Measurements from ENCODE around the gene CEBPZ.
"Not testable (repeated sequence)": the region's sequence is repeated elsewhere in the genome, so short reads cannot be mapped to it uniquely, and the experiment has no call there.

CEBPZ gene

GRCh38 chr2:37201208-37201607 is 30.2 kb downstream of the CEBPZ start:
- no peak for DNase-seq (ENCODE audit: low read depth in 1 of 2, low spot score in 1 of 2)
- no peak for TF ChIP-seq CTCF (IDR thresholded peaks at IDR 0.05; ENCODE audit: insufficient read depth, low read length)
- TF ChIP-seq GABPA (IDR thresholded peaks at IDR 0.05; ENCODE audit: low read depth): no peak
- TF ChIP-seq SPI1 (IDR thresholded peaks at IDR 0.05; ENCODE audit: borderline replicate concordance, low read depth): no peak
- H3K27ac ChIP-seq (replicated peaks): no peak overlapping the region

GRCh38 chr2:37198681-37199065 is 32.7 kb downstream of the CEBPZ start:
- no peak overlapping the region for H3K27ac ChIP-seq (replicated peaks)
- H3K4me3 ChIP-seq (replicated peaks; ENCODE audit: insufficient read depth, low read length): no peak overlapping the region
- DNase-seq (ENCODE audit: low read depth in 1 of 2, low spot score in 1 of 2): no peak

More at GRCh38 chr2:37201208-37201607, 30.2 kb downstream of the CEBPZ start:
- Histone ChIP-seq H3K4me3 (replicated peaks; ENCODE audit: insufficient read depth, low read length) (no peak overlapping the region), H3K27me3 (ENCODE audit: insufficient read depth, poor library complexity, severe bottlenecking) (no peaks in the 10 kb centered on the region)

GRCh38 chr2:37196320-37197195 is 34.8 kb downstream of the CEBPZ start, which contains the start of gene CEBPZOS:
TSS of gene CEBPZOS (plus strand) at chr2:37196496. CDS start at chr2:37199705, 3,209 bp downstream.
- Histone ChIP-seq H3K27ac (replicated peaks) (peak within 1 kb of the TSS; percentile 93), H3K27me3 (ENCODE audit: insufficient read depth, poor library complexity, severe bottlenecking) (no peaks in the 10 kb centered on the region), H3K4me3 (replicated peaks; ENCODE audit: insufficient read depth, low read length) (peak within 1 kb of the TSS; percentile 65)
- TF ChIP-seq REST (IDR thresholded peaks at IDR 0.05; ENCODE audit: insufficient replicate concordance, low read depth): no peak
- TF ChIP-seq POLR2AphosphoS5 (IDR thresholded peaks at IDR 0.05; ENCODE audit: low read depth): peak; percentile 84
- TF ChIP-seq GABPA (IDR thresholded peaks at IDR 0.05; ENCODE audit: low read depth): peak; percentile 68; the same call in 1 of the 2 replicates
- peak; percentile 73 to 82 for DNase-seq (ENCODE audit: low read depth in 1 of 2, low spot score in 1 of 2)

More at GRCh38 chr2:37198681-37199065, 32.7 kb downstream of the CEBPZ start:
- TF ChIP-seq CTCF (IDR thresholded peaks at IDR 0.05; ENCODE audit: insufficient read depth, low read length) (no peak), GABPA (IDR thresholded peaks at IDR 0.05; ENCODE audit: low read depth) (no peak), SPI1 (IDR thresholded peaks at IDR 0.05; ENCODE audit: borderline replicate concordance, low read depth) (no peak), POLR2AphosphoS5 (IDR thresholded peaks at IDR 0.05; ENCODE audit: low read depth) (no peak), REST (IDR thresholded peaks at IDR 0.05; ENCODE audit: insufficient replicate concordance, low read depth) (no peak)
- no peaks in the 10 kb centered on the region for H3K27me3 ChIP-seq (ENCODE audit: insufficient read depth, poor library complexity, severe bottlenecking)

GRCh38 chr2:37195862-37196319 is 35.5 kb downstream of the CEBPZ start:
- DNase-seq (ENCODE audit: low read depth in 1 of 2, low spot score in 1 of 2): not testable (repeated sequence)
- H3K4me3 ChIP-seq (replicated peaks; ENCODE audit: insufficient read depth, low read length): peak overlapping the region; percentile 65

More at GRCh38 chr2:37195862-37196319, 35.5 kb downstream of the CEBPZ start:
- H3K27me3 ChIP-seq (ENCODE audit: insufficient read depth, poor library complexity, severe bottlenecking): not testable (repeated sequence)
- H3K27ac ChIP-seq (replicated peaks): peak overlapping the region; percentile 93
